Renal cortical epithelial cell (primary cell): ENCODE results near the gene OR3A2. TPM values are rescaled to one million over a fixed set of nuclear protein-coding genes. Genes with fewer than 3 reads are reported as not detected.
"Not testable (repeated sequence)": the region's sequence is repeated elsewhere in the genome, so short reads cannot be mapped to it uniquely, and the experiment has no call there.

Experiments
- DNase-seq: peaks from one replicate; pipeline ENCODE4 v3.0.0-alpha.2; 2011; ENCODE audit warnings: low read depth
- total RNA-seq: library from RNA; depleted of rRNA; stranded (reverse); fragments of >200 nt; gene quantifications from 2 replicates; pipeline ENCODE4 v1.2.3, GENCODE V29; 2014

The OR3A2 gene
- total RNA-seq = not detected in 2 replicates

GRCh38 chr17:3385869-3386816 is at the start of gene OR3A2:
TSS of gene OR3A2 (minus strand) at chr17:3386308.
- DNase-seq = no peak

- no peak for DNase-seq
Observed at GRCh38 chr17:3433741-3434140, 47.6 kb upstream of the OR3A2 start, which contains the start of gene OR1E2. TSS of gene OR1E2 (minus strand) at chr17:3433841. CDS start at chr17:3433841, 0 bp downstream.

- not testable (repeated sequence) for DNase-seq
Observed at GRCh38 chr17:3433215-3433614, 47.1 kb upstream of the OR3A2 start.

- DNase-seq = no peak
Observed at GRCh38 chr17:3418222-3418621, 32.1 kb upstream of the OR3A2 start.

GRCh38 chr17:3415610-3416009 is 29.5 kb upstream of the OR3A2 start:
- no peak for DNase-seq

- not testable (repeated sequence) for DNase-seq
Observed at GRCh38 chr17:3412216-3412615, 26.1 kb upstream of the OR3A2 start.

- DNase-seq = no peak
Observed at GRCh38 chr17:3411070-3411469, 25.0 kb upstream of the OR3A2 start, which contains the start of gene OR3A3. TSS of gene OR3A3 (plus strand) at chr17:3411370.

- DNase-seq = not testable (repeated sequence)
Observed at GRCh38 chr17:3403856-3404255, 17.7 kb upstream of the OR3A2 start.

- no peak for DNase-seq
Observed at GRCh38 chr17:3401786-3402185, 15.7 kb upstream of the OR3A2 start.

- DNase-seq = no peak
Observed at GRCh38 chr17:3400055-3400454, 13.9 kb upstream of the OR3A2 start.

- DNase-seq = no peak
Observed at GRCh38 chr17:3398310-3398709, 12.2 kb upstream of the OR3A2 start, which contains the start of gene OR1E1. TSS of gene OR1E1 (minus strand) at chr17:3398410. CDS start at chr17:3398410, 0 bp downstream.

- DNase-seq = not testable (repeated sequence)
Observed at GRCh38 chr17:3397801-3398200, 11.7 kb upstream of the OR3A2 start.

GRCh38 chr17:3389791-3390190 is 3.7 kb upstream of the OR3A2 start:
- no peak for DNase-seq

GRCh38 chr17:3381957-3382356 is 4.2 kb downstream of the OR3A2 start:
- no peak for DNase-seq

GRCh38 chr17:3378321-3378720 is 7.8 kb downstream of the OR3A2 start:
- no peak for DNase-seq

- not testable (repeated sequence) for DNase-seq
Observed at GRCh38 chr17:3371167-3371566, 14.9 kb downstream of the OR3A2 start.

- not testable (repeated sequence) for DNase-seq
Observed at GRCh38 chr17:3342782-3343181, 43.3 kb downstream of the OR3A2 start.

- DNase-seq = no peak
Observed at GRCh38 chr17:3335876-3336275, 50.2 kb downstream of the OR3A2 start.

GRCh38 chr17:3318336-3318735 is 67.8 kb downstream of the OR3A2 start:
- peak; percentile 1 for DNase-seq

- DNase-seq = no peak
Observed at GRCh38 chr17:3316836-3317235, 69.3 kb downstream of the OR3A2 start.

GRCh38 chr17:3308603-3309002 is 77.5 kb downstream of the OR3A2 start:
- no peak for DNase-seq

GRCh38 chr17:3298260-3298659 is 87.8 kb downstream of the OR3A2 start, which contains the start of gene OR3A1:
TSS of gene OR3A1 (minus strand) at chr17:3298360. CDS start at chr17:3292582, 5,778 bp downstream.
- DNase-seq = no peak

- no peak for DNase-seq
Observed at GRCh38 chr17:3295632-3296031, 90.5 kb downstream of the OR3A2 start.
